COR-L47 (cell line): ENCODE results near the gene IL32.
"Not testable (repeated sequence)": the region's sequence is repeated elsewhere in the genome, so short reads cannot be mapped to it uniquely, and the experiment has no call there.

Experiments
- DNase-seq: peaks from one replicate; lab custom pipeline; 2025; lab: John Stamatoyannopoulos, UW

IL32 gene

DNA sequence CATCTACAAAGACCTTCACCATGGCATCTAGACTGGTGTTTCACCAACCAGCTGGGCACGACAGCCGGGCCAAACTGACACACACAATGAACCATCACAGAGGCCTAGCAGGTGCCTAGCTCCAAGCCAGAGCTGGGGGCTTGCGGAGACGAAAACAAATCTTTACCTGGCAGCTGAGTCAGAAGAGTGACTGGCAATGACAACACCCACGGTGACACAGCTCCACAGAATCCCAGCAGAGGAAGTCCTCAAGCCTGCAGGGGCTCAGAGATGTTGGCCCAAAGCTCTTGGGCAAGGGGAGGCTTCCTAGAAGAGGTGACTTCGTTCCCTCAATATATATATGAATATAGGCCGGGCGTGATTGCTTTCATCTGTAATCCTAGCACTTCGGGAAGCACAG is 13.9 kb upstream of the IL32 start:
- no peak for DNase-seq

DNA sequence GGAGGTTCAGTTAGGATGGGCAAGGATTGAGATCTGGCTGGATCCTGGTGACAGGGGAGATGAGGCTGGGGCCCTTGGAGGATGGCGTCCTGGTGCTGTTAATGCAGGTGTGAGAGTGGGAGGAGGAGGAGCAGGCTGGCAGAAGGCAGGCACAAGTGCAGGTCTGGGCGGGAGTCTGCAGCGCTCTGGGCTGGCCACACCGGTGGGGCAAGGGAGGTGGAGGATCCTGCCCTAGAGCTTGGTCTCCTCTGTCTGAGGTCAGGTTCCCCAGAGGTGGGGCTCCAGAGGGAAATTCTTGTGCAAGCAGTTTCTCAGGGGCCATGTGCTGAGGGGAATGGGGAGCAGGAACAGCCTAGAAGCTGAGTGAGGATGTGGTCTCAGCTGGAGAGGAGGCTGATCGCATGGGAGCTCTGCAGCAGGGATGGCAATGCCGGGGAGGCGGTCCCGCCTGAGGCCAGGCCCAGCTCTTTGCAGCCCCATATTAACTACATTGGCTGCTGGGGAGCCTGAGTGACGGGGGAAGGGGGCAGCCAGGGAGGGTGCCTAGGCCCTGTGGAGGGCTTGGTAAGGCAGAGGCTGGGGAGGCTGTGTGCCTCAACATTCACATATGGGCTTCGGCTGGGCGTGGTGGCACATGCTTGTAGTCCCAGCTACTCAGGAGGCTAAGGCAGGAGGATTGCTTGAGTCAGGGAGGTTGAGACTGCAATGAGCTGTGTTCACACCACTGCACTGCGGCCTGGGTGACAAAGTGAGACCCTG is 12.7 kb upstream of the IL32 start:
- not testable (repeated sequence) for DNase-seq

DNA sequence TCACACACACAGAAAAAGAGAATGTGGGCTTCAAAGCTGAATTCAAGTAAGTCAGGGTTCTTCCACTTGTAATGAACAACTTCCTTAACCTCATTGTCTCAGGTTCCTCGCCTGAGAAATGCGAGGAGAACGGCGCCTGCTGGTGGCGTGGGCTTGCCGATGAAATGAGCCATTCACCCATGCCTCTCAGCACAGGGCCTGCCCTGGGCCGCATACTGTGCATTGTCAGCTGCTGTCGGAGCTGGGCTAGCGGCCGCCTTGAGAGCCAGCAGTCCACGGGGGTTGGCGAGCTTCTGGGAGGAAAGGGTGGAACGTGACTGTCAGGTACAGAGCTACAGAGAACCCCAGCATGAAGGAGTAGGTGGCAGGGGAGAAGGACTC is 12.1 kb upstream of the IL32 start:
- not testable (repeated sequence) for DNase-seq

DNA sequence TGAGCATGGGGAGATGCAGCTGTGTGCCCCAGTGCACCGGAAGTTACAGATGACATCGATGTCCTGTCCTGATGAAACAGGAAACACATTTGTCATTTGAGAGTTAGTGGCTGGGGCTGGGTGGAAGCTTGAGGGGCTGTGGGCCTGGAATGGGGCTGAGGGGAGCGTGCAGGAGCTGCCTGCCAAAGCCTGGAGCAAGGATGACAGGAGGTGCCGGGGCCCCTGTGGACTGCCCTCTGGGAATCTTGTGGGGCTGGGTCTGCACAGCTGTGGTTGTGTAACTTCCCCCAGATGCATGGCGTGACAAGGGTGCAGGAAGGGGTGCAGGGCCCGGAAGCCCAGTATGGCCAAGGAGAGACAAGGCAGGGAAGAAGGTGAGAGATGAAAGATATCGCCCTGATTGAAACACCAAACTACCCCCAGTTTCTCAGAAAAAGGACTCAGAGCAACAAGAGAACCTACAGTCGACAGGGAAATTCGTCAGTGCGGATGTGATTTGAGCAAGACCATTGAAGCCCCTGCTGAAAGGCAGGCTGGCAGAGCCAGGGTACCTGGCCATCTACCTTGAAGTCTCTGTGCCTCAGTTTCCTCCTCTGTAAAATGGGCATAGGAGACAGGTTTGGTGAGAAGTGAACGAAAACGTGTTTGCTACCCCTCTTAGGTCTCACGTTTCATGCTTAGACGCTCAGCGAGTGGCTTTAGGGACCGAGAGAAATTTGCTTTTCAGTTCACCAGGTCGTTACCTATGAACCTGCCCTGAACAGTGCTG is 10.3 kb upstream of the IL32 start:
- DNase-seq: no peak

DNA sequence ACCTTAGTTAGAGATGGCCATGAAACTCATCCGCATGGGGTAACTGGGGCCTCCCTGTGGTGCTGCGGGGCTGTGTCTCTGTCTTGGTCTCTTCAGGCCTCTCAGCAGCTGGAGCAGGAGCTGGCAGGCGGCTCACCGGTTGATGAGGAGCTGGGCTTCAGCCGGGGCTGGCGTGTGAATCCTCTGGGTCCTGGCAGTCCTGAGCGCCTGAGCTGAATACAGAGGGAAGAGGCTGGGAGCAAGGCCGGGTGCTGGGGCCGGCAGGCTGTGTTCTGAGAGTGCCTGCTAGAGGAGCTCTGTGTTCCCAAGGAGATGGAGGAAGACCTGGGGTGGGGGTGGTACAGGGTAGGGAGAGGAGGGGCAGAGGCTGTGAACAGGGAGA is 9.7 kb upstream of the IL32 start:
- DNase-seq: not testable (repeated sequence)

DNA sequence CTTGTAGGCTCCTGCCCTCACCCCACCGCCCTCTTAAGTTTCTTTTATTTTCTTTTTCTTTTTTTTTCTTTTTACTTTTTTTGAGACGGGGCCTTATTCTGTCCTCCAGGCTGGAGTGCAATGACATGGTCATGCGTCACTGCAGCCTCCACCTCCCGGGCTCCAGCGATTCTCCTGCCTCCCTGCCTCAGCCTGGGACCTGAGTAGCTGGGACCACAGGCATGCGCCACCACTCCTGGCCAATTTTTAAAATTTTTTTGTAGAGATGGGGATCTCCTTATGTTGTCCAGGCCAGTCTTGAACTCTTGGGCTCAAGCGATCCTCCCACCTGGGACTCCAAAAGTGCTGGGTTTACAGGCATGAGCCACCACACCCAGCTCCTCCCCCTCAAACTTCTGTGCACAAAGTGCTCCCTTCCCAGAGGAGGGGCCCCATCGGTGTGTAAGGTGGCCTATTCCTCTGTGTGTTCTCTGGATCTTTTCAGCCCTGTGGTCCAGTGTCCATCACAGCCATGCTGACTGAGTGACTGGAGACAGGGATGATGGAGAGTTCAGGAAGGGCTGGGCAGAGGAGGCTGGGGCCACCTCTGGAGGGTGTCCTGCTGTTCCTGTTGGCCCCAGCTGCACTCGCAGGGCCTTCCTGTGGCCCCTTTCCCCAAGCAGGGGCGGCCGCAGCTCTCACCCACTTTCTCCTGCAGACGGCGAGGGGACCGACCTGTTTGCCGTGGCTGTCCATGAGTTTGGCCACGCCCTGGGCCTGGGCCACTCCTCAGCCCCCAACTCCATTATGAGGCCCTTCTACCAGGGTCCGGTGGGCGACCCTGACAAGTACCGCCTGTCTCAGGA is 8.9 kb upstream of the IL32 start:
- DNase-seq: no peak

DNA sequence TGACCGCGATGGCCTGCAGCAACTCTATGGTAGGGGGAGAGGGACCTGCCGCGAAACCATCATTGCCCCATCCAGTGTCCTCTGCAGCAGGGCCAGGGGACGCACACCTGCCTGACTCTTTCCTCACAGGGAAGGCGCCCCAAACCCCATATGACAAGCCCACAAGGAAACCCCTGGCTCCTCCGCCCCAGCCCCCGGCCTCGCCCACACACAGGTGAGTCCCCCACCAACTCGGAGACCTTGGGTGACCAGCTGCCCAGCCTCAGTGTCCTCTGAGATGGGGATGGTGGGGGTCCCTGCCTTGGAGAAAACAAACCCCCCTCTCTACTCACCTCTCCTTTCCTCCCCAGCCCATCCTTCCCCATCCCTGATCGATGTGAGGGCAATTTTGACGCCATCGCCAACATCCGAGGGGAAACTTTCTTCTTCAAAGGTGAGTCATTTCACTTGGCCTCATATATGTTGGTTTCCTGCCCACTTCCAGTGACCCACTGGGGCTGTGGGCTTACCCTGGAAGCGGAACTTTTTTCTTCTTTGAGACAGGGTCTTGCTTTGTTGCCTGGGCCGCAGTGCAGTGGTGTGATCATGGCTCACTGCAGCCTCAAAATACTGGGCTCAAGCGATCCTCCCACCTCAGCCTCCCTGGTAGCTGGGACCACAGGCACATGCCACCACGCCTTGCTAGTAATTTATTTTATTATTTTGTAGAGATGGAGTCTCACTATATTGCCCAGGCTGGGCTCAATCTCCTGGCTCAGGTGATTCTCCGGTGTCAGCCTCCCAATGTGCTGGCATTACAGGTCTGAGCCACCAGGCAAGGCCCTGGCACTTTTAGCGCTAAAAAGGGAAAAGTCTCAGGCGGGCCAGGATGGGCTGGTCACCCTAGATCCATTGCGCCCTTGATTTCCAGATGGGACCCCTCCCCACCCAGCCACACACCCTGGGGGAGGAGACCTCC is 8.0 kb upstream of the IL32 start:
- no peak for DNase-seq

DNA sequence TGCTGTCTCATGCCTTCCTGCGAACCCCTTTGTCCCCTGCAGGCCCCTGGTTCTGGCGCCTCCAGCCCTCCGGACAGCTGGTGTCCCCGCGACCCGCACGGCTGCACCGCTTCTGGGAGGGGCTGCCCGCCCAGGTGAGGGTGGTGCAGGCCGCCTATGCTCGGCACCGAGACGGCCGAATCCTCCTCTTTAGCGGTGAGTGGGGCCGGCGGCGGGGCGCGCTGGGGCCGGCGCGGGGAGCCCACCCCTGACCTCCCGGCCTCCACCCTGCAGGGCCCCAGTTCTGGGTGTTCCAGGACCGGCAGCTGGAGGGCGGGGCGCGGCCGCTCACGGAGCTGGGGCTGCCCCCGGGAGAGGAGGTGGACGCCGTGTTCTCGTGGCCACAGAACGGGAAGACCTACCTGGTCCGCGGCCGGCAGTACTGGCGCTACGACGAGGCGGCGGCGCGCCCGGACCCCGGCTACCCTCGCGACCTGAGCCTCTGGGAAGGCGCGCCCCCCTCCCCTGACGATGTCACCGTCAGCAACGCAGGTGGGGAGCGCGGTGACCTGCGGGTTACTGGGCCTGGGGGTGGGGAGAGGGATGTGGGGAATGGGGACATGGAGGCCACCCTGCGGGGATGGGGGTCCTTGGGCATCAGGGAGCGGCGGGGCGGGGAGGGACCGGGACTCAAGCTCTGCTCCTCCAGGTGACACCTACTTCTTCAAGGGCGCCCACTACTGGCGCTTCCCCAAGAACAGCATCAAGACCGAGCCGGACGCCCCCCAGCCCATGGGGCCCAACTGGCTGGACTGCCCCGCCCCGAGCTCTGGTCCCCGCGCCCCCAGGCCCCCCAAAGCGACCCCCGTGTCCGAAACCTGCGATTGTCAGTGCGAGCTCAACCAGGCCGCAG is 7.1 kb upstream of the IL32 start:
- peak; percentile 28 for DNase-seq

DNA sequence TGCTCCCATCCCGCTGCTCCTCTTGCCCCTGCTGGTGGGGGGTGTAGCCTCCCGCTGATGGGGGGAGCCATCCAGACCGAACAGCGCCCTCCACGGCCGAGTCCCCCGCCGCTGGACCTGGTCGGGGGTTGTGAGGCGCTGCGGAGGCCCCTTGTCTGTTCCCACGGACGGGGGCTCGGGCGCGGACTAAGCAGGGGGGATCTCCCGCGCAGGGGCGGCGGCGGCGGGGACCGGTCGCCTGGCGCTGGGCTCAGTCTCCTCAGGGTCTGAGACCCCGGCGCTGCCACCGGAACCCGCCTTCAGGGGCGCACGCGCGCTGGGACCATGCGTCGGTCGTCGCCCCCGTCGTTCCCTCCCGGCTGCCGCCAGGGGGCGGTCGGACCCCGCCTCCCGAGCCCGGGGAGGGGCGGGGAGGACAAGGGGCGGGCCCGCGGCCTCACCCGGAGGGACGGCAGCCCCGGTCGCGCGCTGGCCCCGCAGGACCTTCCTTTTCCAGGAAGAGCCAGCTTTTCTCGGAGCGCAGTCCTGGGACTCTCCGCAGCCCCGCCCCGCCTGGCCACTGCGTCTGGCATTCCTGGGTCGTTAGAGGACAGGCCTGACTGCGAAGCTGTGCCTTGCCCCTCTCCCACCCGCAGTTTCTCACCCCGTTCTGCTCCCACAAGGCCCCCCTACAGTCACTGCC is 6.3 kb upstream of the IL32 start:
- peak; percentile 78 for DNase-seq

DNA sequence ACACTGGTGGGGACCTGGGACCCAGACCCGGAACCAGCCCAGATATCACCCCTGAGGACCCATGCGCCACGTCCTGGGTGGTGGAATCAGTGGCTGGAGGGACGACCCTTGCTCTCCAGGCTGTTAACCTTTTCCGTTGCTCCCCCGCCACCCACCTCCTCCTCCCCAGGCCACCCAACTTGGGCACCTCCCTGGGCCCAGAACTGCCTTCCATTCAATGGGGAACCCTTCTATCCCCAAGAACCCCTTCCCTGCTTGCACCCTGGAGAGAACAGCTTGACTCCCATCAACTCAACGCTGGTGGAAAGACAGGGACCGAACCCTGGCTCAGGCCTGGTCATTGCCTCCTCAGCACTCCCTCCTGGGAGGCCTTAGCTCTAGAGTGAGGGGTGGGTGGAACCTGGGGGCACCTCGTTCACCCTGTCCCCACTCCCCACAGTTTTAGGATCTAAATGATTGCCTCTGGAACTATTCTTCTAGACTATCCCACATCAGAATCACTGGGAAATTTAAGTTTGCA is 5.7 kb upstream of the IL32 start:
- no peak for DNase-seq

DNA sequence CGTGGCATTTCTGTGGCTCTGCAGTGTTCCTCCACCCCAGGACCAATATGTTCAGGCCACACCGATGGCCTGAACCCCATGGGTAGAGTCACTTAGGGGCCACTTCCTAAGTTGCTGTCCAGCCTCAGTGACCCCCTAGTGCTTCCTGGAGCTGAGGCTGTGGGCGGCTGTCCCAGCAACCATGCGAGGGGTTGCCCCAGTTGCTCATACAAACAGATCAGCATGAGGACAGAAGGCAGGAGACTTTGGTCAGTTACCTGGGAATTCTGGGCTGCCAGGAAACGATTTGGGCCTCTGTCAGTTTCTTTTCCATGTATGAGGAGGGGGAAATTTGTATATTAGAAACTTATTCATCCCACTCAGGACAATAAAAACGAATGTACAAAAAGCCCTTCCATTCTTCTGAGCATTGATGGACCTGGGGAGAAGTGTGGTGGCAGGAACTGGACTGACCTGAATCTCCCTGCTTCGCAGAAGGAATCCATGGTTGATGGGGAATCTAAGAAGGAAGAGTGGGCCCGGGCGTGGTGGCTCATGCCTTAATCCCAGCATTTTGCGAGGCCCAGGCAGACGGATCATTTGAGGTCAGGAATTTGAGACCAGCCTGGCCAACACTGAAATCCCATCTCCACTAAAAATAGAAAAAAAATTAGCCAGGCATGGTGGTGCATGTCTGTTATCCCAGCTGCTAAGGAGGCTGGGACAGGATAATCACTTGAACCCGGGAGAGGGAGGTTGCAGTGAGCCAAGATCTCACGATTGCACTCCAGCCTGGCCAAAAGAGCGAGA is 4.9 kb upstream of the IL32 start:
- DNase-seq: no peak

DNA sequence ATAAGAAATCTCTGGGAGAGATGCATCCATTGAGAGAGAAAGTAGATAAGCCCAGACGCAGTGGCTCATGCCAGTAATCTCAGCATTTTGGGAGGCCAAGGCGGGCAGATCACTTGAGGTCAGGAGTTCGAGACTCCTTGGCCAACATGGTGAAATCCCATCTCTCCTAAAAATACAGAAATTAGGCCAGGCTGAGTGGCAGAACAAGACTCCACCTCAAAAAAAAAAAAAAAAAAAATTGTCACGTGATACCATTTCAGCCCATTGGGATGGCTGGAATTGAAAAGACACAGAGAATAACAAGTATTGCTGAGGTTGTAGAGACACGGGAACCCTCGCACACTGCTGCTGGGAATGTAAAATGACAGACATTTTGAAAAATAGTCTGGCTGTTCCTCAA is 2.9 kb upstream of the IL32 start:
- no peak for DNase-seq

DNA sequence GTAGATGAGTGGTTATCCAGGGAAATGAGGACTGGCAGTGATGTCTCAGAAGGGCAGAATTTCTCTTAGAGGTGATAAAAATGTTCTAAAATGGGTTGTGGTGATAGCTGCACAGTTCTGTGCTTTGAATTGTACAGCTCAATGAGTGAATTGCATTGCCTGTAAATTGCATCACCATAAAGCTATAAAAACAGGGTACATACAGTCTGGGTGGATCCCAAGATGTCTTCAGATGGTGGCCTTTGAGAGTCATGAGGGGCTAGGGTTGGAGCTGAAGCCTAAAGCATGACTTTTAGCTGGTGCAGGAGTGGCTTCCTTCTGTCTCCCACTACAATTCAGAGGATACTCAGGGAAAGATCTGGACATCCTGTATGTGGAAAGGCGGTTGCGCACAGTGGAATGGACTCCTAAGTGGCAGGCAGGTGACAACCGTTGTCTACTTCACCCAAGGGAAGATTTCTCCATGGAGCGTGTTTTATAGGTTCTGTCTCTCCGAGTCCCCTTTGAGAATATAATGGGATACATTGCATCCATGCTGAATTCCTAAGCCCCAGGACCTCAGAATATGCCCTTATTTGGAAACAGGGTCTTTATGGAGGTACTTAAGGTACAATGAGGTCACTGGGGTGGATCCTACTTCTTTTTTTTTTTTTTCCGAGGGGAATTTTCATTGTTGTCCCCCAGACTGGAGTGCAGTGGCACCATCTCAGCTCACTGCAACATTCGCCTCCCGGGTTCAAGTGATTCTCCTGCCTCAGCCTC is 1.6 kb upstream of the IL32 start:
- no peak for DNase-seq

DNA sequence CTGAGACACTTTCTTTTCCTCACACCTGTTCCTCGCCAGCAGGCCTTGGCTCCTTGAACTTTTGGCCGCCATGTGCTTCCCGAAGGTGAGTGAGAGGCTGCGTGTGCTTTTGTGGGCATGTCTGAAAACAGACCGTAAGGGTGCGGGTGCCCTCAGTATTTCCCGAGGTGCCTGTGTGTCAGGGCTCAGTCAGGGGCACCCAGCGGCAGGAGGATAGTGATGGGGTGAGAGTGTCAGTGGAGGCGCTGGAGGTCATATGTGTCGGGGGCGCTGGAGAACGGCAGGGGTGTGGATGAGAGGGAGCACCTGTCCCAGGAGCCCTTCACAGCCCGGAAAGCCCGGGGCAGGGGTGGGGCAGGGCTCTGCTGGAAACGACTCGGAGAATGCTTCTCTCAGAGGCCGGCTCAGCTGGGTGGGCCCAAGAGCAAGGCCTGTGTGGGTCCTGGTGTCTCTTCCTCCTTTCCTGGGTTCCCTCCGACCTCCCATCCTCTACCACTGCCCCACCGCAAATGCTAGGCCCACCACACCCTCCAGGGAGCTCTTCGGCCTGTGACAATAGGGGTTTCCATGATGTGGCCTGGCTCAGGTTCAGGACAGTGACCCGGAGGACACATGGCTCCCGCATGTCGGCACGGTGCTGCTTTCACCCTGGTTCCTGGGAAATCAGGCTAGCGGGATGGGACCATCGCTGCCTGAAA is 451 bp downstream of the IL32 start:
- no peak for DNase-seq

DNA sequence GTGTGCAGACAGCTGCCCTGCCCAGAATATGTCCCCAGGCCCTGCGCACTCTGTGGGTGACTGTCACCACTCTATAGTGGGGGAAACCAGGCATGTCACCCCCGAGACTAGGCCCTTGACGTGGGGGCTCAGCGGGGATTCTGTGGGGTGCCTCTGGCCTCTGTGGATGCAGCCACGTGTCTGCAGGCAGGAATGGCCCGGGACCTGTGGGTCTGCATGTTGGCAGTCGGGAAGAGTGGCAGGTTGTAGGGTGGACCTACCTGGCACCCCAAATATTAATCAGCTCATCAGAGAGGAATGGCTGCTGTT is 954 bp downstream of the IL32 start:
- no peak for DNase-seq

DNA sequence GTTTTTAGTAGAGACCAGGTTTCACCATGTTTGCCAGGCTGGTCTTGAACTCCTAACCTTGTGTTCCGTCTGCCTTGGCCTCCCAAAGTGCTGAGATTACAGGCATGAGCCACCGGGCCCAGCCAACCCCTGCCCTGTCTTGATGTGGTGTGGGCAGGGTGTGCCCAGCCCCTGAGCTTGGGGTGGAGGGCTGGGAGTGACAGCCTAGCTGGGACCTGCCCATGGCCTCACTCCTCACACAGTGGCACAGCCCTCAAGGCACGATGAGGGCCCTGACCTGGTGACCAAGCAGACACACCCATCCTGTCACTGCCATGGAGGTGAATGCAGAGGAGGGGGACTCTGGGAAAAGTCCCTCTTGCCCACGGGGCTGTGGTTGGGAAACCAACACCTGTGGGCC is 3.0 kb downstream of the IL32 start:
- DNase-seq: no peak

DNA sequence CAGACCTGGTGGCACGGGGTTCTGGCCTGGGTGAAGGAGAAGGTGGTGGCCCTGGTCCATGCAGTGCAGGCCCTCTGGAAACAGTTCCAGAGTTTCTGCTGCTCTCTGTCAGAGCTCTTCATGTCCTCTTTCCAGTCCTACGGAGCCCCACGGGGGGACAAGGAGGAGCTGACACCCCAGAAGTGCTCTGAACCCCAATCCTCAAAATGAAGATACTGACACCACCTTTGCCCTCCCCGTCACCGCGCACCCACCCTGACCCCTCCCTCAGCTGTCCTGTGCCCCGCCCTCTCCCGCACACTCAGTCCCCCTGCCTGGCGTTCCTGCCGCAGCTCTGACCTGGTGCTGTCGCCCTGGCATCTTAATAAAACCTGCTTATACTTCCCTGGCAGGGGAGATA is 3.7 kb downstream of the IL32 start:
- not testable (repeated sequence) for DNase-seq

DNA sequence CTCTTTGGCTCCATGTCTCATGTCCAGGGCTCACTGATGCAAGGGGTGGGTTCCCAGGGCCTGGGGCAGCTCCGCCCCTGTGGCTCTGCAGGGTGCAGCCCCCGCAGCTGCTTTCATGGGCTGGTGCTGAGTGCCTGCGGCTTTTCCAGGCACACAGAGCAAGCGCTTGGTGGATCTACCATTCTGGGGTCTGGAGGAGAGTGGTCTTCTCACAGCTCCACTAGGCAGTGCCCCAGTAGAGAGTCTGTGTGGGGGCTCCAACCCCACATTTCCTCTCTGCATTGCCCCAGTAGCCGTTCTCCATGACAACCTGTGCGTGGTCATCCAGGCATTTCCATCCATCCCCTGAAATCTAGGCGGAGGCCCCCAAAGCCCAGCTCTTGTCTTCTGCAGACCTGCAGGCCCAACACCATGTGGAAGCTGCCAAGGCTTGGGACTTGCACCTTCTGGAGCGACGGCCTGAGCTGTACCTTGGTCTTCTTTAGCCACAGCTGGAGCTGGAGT is 5.2 kb downstream of the IL32 start:
- DNase-seq: no peak
